ENCODE measurements around the gene CNDP2. TPM values are rescaled to one million over a fixed set of nuclear protein-coding genes. Genes with fewer than 3 reads are reported as not detected.

CNDP2 gene
- total RNA-seq, 6 experiments from 2014 or later = 178 to 367 (median 230) TPM

- no peak for TF ChIP-seq CTCF (IDR thresholded peaks at IDR 0.05)
- no peak for TF ChIP-seq POLR2A (IDR thresholded peaks at IDR 0.05)
- Histone ChIP-seq H3K4me1 (peaks cover 0 to 14% (median 0%) of the 10 kb centered on the region in 4 donors), H3K4me3 (no peak overlapping the region), H3K27ac (no peak overlapping the region), H3K27me3 (no peaks in the 10 kb centered on the region), H3K36me3 (no peaks in the 10 kb centered on the region), H3K9me3 (no peaks in the 10 kb centered on the region)
- intact Hi-C loops (cut with DNase I) = loop anchor here in 1 of 2 donors (10.0 kb wide), 1 partner anchor 289 kb away; no protein-coding TSS in a partner anchor
- ATAC-seq (no peak), DNase-seq (no peak)
- WGBS (ENCODE audit: insufficient coverage, low coverage, low lambda C conversion rate, missing lambda C conversion rate) = 94% methylated on average over 3 of the region's 3 CpGs
Measured at GRCh38 chr18:74473976-74474640, 22.1 kb upstream of the CNDP2 start.

GRCh38 chr18:74476140-74476539 lies 20.0 kb upstream of the CNDP2 start:
- peaks cover 0 to 31% (median 3%) of the 10 kb centered on the region in 4 donors for H3K4me1 ChIP-seq
- no peaks in the 10 kb centered on the region for H3K27me3 ChIP-seq
- ATAC-seq = no peak
- no peak overlapping the region for H3K4me3 ChIP-seq
- no peak for DNase-seq
- no peaks in the 10 kb centered on the region for H3K36me3 ChIP-seq
- H3K27ac ChIP-seq = no peak overlapping the region
- TF ChIP-seq POLR2A (IDR thresholded peaks at IDR 0.05) = no peak
- peak in 3 of 4 donors; percentile 27 to 36 (median 35) for TF ChIP-seq CTCF (IDR thresholded peaks at IDR 0.05)
- WGBS (ENCODE audit: insufficient coverage, low coverage, low lambda C conversion rate, missing lambda C conversion rate) = 33% methylated on average over 6 of the region's 6 CpGs
- intact Hi-C loops (cut with DNase I) = loop anchor here in 1 of 2 donors (10.0 kb wide), 1 partner anchor 291 kb away; no protein-coding TSS in a partner anchor
- H3K9me3 ChIP-seq = no peaks in the 10 kb centered on the region

GRCh38 chr18:74477771-74478170 lies 18.4 kb upstream of the CNDP2 start:
- intact Hi-C loops (cut with DNase I) = loop anchor here in 1 of 2 donors (10.0 kb wide), 1 partner anchor 293 kb away; no protein-coding TSS in a partner anchor
- H3K4me3 ChIP-seq = no peak overlapping the region
- peaks cover 0 to 22% (median 3%) of the 10 kb centered on the region in 4 donors for H3K4me1 ChIP-seq
- ATAC-seq = no peak
- H3K27me3 ChIP-seq = no peaks in the 10 kb centered on the region
- H3K36me3 ChIP-seq = no peaks in the 10 kb centered on the region
- no peak for TF ChIP-seq POLR2A (IDR thresholded peaks at IDR 0.05)
- no peak for TF ChIP-seq CTCF (IDR thresholded peaks at IDR 0.05)
- whole genome bisulfite sequencing (ENCODE audit: insufficient coverage, low coverage, low lambda C conversion rate, missing lambda C conversion rate) = 45% methylated on average over 8 of the region's 8 CpGs
- H3K9me3 ChIP-seq = no peaks in the 10 kb centered on the region
- no peak for DNase-seq
- H3K27ac ChIP-seq = no peak overlapping the region

GRCh38 chr18:74478316-74478715 lies 17.8 kb upstream of the CNDP2 start:
- TF ChIP-seq POLR2A (IDR thresholded peaks at IDR 0.05) (no peak), CTCF (IDR thresholded peaks at IDR 0.05) (no peak)
- DNase-seq (no peak), ATAC-seq (no peak)
- peaks cover 0 to 17% (median 3%) of the 10 kb centered on the region in 4 donors for H3K4me1 ChIP-seq
- H3K27me3 ChIP-seq = no peaks in the 10 kb centered on the region
- no peak overlapping the region for H3K4me3 ChIP-seq
- no peaks in the 10 kb centered on the region for H3K9me3 ChIP-seq
- H3K36me3 ChIP-seq = no peaks in the 10 kb centered on the region
- no peak overlapping the region for H3K27ac ChIP-seq
- WGBS (ENCODE audit: insufficient coverage, low coverage, low lambda C conversion rate, missing lambda C conversion rate) = 92% methylated on average over 6 of the region's 7 CpGs
- intact Hi-C loops (cut with DNase I) = loop anchor here in 1 of 2 donors (10.0 kb wide), 1 partner anchor 294 kb away; no protein-coding TSS in a partner anchor
